Measurements from ENCODE around the gene PLCE1. TPM values are rescaled to one million over a fixed set of nuclear protein-coding genes. Genes with fewer than 3 reads are reported as not detected.
"Not testable (repeated sequence)": the region's sequence is repeated elsewhere in the genome, so short reads cannot be mapped to it uniquely, and the experiment has no call there.

The PLCE1 gene
- total and polyA plus RNA-seq, 2 donors: 0.71 to 1.2 TPM

DNA sequence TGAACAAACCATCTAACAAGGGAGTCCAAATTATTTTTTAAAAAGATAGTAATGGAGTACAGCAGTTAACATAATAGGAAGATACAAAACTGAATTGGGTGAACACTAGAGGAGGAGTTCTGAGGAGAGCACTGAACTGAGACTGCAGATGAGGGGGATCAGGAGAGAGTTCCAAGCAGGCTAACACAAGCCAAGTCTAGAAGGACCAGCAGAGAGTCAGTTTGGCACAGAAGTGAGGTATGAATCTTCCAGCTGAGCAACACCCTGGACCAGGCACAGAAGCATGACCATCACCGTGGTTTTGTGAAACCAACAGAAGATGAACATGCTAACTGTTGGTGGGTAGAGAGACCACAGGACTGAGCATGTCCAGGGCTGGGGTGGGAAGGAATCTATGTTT, 30.8 kb upstream of the PLCE1 start:
- no peak for DNase-seq (ENCODE audit: low read depth in 6 of 9, low spot score in 9 of 9)
- Histone ChIP-seq H3K27me3 (ENCODE audit: control insufficient read depth in 2 of 2, insufficient read depth in 1 of 2, low read length in 1 of 2) (no peaks in the 10 kb centered on the region), H3K9me3 (ENCODE audit: control insufficient read depth in 2 of 2, insufficient read depth in 1 of 2, low read length in 1 of 2) (no peaks in the 10 kb centered on the region), H3K27ac (ENCODE audit: low read depth in 1 of 2, low read length in 1 of 2) (no peak overlapping the region), H3K4me1 (ENCODE audit: control insufficient read depth in 2 of 2, insufficient read depth in 2 of 2, low read length in 2 of 2) (no peaks in the 10 kb centered on the region), H3K36me3 (ENCODE audit: control insufficient read depth in 2 of 2, insufficient read depth in 2 of 2, low read length in 1 of 2) (no peaks in the 10 kb centered on the region), H3K4me3 (ENCODE audit: low read length in 2 of 2) (no peak overlapping the region)
- WGBS: 85% methylated on average over 1 of the region's 1 CpG

DNA sequence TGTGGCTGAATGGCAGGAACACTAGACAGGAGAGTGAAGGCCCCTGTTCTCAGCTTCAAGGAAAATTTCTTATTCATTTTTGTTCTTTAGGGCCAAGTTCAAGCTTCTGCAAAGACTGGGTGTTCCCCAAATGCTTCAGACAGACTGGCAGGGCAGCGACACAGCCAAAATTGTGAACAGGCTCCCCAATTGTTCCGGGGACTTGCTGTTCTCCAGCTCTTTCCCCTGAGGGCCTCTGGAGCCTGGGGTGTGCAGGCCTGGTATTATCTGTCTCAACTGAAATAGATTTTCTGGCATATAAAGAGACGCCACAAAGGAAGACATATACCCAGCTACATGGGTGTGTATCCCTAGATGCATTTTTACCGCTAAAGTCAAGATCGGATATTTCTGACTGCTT, 30.3 kb upstream of the PLCE1 start:
- Histone ChIP-seq H3K4me3 (ENCODE audit: low read length in 2 of 2) (no peak overlapping the region), H3K4me1 (ENCODE audit: control insufficient read depth in 2 of 2, insufficient read depth in 2 of 2, low read length in 2 of 2) (no peaks in the 10 kb centered on the region), H3K27ac (ENCODE audit: low read depth in 1 of 2, low read length in 1 of 2) (no peak overlapping the region), H3K36me3 (ENCODE audit: control insufficient read depth in 2 of 2, insufficient read depth in 2 of 2, low read length in 1 of 2) (no peaks in the 10 kb centered on the region), H3K9me3 (ENCODE audit: control insufficient read depth in 2 of 2, insufficient read depth in 1 of 2, low read length in 1 of 2) (no peaks in the 10 kb centered on the region), H3K27me3 (ENCODE audit: control insufficient read depth in 2 of 2, insufficient read depth in 1 of 2, low read length in 1 of 2) (no peaks in the 10 kb centered on the region)
- 98% methylated on average over 5 of the region's 5 CpGs for WGBS
- DNase-seq (ENCODE audit: low read depth in 6 of 9, low spot score in 9 of 9): no peak

DNA sequence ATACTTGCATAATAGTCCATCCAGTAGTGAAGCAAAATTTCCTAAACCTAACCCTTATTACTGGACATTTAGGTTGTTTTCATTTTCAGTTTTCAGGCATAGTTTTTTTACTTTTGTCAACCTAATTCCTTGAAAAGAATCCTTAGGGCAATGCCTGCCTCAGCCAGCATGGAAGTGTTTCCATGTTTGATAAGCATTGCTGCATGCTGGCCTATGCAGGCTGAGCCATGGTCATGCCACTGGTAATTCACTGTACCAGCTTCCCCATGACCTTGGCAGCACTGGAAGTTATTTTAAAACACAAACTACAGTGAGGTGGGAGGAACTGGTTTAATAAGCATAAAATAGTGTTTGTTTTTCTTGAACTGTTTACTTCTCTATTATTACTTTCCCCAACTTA, 27.8 kb upstream of the PLCE1 start:
- H3K9me3 ChIP-seq (ENCODE audit: control insufficient read depth in 2 of 2, insufficient read depth in 1 of 2, low read length in 1 of 2): no peaks in the 10 kb centered on the region
- no peaks in the 10 kb centered on the region for H3K27me3 ChIP-seq (ENCODE audit: control insufficient read depth in 2 of 2, insufficient read depth in 1 of 2, low read length in 1 of 2)
- no peaks in the 10 kb centered on the region for H3K4me1 ChIP-seq (ENCODE audit: control insufficient read depth in 2 of 2, insufficient read depth in 2 of 2, low read length in 2 of 2)
- no peaks in the 10 kb centered on the region for H3K36me3 ChIP-seq (ENCODE audit: control insufficient read depth in 2 of 2, insufficient read depth in 2 of 2, low read length in 1 of 2)
- H3K27ac ChIP-seq (ENCODE audit: low read depth in 1 of 2, low read length in 1 of 2): no peak overlapping the region
- no peak overlapping the region for H3K4me3 ChIP-seq (ENCODE audit: low read length in 2 of 2)
- DNase-seq (ENCODE audit: low read depth in 6 of 9, low spot score in 9 of 9): no peak

- H3K4me3 ChIP-seq (ENCODE audit: low read length in 2 of 2): no peak overlapping the region
- 96% methylated on average over 2 of the region's 2 CpGs for WGBS
Observed at GRCh38 chr10:93967756-93968155, 26.0 kb upstream of the PLCE1 start.

DNA sequence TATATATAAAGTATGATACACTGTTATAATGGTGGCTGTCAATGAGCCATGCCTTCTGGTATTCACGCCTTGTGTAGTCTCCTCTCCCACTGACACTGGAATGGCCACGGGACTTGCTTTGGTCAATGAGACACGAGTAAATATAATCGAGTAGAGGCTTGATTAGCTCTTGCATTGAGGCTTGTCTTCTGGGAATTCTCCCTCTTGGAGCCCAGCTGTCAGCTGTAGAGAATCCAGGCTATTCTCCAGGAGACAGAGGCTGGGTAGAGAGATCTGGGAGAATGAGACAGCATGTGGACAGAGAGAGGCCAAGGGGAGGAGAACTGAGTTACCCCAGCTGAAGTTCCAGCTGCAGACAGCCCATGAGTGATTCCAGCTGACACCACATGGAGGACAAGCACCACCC, 25.2 kb upstream of the PLCE1 start:
- whole genome bisulfite sequencing: 94% methylated on average over 4 of the region's 4 CpGs
- Histone ChIP-seq H3K4me3 (ENCODE audit: low read length in 2 of 2) (no peak overlapping the region), H3K36me3 (ENCODE audit: control insufficient read depth in 2 of 2, insufficient read depth in 2 of 2, low read length in 1 of 2) (no peaks in the 10 kb centered on the region), H3K27ac (ENCODE audit: low read depth in 1 of 2, low read length in 1 of 2) (no peak overlapping the region), H3K4me1 (ENCODE audit: control insufficient read depth in 2 of 2, insufficient read depth in 2 of 2, low read length in 2 of 2) (no peaks in the 10 kb centered on the region), H3K9me3 (ENCODE audit: control insufficient read depth in 2 of 2, insufficient read depth in 1 of 2, low read length in 1 of 2) (no peaks in the 10 kb centered on the region), H3K27me3 (ENCODE audit: control insufficient read depth in 2 of 2, insufficient read depth in 1 of 2, low read length in 1 of 2) (no peaks in the 10 kb centered on the region)
- DNase-seq (ENCODE audit: low read depth in 6 of 9, low spot score in 9 of 9): no peak

More at GRCh38 chr10:93967756-93968155, 26.0 kb upstream of the PLCE1 start:
- Histone ChIP-seq H3K9me3 (ENCODE audit: control insufficient read depth in 2 of 2, insufficient read depth in 1 of 2, low read length in 1 of 2) (no peaks in the 10 kb centered on the region), H3K36me3 (ENCODE audit: control insufficient read depth in 2 of 2, insufficient read depth in 2 of 2, low read length in 1 of 2) (no peaks in the 10 kb centered on the region), H3K27me3 (ENCODE audit: control insufficient read depth in 2 of 2, insufficient read depth in 1 of 2, low read length in 1 of 2) (no peaks in the 10 kb centered on the region), H3K27ac (ENCODE audit: low read depth in 1 of 2, low read length in 1 of 2) (no peak overlapping the region), H3K4me1 (ENCODE audit: control insufficient read depth in 2 of 2, insufficient read depth in 2 of 2, low read length in 2 of 2) (no peaks in the 10 kb centered on the region)
- no peak for DNase-seq (ENCODE audit: low read depth in 6 of 9, low spot score in 9 of 9)

DNA sequence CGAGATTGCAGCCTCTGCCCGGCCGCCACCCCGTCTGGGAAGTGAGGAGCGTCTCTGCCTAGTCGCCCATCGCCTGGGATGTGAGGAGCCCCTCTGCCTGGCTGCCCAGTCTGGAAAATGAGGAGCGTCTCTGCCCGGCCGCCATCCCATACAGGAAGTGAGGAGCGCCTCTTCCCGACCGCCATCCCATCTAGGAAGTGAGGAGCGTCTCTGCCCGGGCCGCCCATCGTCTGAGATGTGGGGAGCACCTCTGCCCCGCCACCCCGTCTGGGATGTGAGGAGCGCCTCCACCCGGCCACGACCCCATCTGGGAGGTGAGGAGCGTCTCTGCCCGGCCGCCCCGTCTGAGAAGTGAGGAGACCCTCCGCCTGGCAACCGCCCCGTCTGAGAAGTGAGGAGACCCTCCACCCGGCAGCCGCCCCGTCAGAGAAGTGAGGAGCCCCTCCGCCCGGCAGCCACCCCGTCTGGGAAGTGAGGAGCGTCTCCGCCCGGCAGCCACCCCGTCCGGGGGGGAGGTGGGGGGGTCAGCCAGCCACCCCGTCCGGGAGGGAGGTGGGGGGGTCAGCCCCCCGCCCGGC, 23.2 kb upstream of the PLCE1 start:
- DNase-seq (ENCODE audit: low read depth in 6 of 9, low spot score in 9 of 9); H3K4me1 ChIP-seq (ENCODE audit: control insufficient read depth in 2 of 2, insufficient read depth in 2 of 2, low read length in 2 of 2); H3K9me3 ChIP-seq (ENCODE audit: control insufficient read depth in 2 of 2, insufficient read depth in 1 of 2, low read length in 1 of 2); H3K27ac ChIP-seq (ENCODE audit: low read depth in 1 of 2, low read length in 1 of 2); H3K4me3 ChIP-seq (ENCODE audit: low read length in 2 of 2); H3K36me3 ChIP-seq (ENCODE audit: control insufficient read depth in 2 of 2, insufficient read depth in 2 of 2, low read length in 1 of 2); H3K27me3 ChIP-seq (ENCODE audit: control insufficient read depth in 2 of 2, insufficient read depth in 1 of 2, low read length in 1 of 2): not testable (repeated sequence)
- 96% methylated on average over 44 of the region's 44 CpGs for WGBS

DNA sequence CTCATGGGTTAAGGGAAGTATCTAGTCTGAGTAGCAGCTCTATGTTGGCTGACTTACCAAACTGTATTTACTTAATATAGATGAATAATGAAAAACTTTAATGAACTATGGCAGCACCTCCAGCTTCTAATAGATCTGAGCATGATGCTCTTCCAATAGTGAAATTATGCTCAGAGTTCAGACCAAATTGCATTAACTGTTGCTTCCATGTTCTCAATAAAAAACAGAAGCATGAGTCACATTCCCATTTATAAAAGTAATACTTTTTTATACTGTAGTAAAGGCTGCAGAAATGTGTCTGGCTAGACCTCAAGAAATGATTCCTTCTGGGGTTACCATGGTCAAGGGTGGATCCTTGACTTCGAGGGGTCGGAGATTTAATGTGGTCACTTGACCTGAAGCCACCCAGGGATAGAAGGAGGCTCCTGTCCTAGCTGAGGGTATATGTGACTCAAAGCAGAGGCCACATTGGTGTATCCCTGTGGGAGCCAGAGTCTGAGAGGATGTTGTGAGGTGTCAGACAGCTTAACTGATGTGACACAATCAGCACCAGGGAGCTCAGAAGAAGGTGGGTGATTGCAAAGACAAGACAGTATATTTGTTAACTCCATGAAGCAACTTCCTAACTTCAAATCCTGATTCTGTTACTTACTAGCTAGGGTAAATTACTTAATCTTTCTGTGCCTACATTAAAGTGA, 19.8 kb upstream of the PLCE1 start:
- 91% methylated on average over 2 of the region's 2 CpGs for WGBS
- Histone ChIP-seq H3K4me3 (ENCODE audit: low read length in 2 of 2) (no peak overlapping the region), H3K27me3 (ENCODE audit: control insufficient read depth in 2 of 2, insufficient read depth in 1 of 2, low read length in 1 of 2) (no peaks in the 10 kb centered on the region), H3K36me3 (ENCODE audit: control insufficient read depth in 2 of 2, insufficient read depth in 2 of 2, low read length in 1 of 2) (no peaks in the 10 kb centered on the region), H3K9me3 (ENCODE audit: control insufficient read depth in 2 of 2, insufficient read depth in 1 of 2, low read length in 1 of 2) (no peaks in the 10 kb centered on the region), H3K27ac (ENCODE audit: low read depth in 1 of 2, low read length in 1 of 2) (no peak overlapping the region), H3K4me1 (ENCODE audit: control insufficient read depth in 2 of 2, insufficient read depth in 2 of 2, low read length in 2 of 2) (no peaks in the 10 kb centered on the region)
- no peak for DNase-seq (ENCODE audit: low read depth in 6 of 9, low spot score in 9 of 9)

DNA sequence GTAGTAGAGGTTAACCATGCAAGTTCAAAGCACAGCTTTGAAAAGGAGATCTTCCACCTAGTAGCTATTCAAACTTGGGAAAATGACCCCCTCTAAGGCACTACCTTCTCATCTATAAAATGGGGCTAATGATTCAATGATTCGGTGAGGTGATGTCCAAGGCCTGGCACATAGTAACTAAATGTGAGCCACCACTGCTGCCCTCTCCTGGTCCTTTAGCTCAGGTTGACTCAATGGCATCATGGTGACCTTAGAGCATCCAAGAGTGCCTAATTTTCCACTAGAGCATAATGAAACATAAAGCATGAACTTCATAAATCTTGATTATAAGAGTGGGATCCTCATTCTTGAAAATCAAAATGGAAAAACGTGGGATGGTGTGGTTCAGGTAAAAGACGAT, 16.3 kb upstream of the PLCE1 start:
- H3K36me3 ChIP-seq (ENCODE audit: control insufficient read depth in 2 of 2, insufficient read depth in 2 of 2, low read length in 1 of 2): no peaks in the 10 kb centered on the region
- H3K27ac ChIP-seq (ENCODE audit: low read depth in 1 of 2, low read length in 1 of 2): no peak overlapping the region
- H3K4me1 ChIP-seq (ENCODE audit: control insufficient read depth in 2 of 2, insufficient read depth in 2 of 2, low read length in 2 of 2): no peaks in the 10 kb centered on the region
- 77% methylated on average over 3 of the region's 3 CpGs for WGBS
- H3K4me3 ChIP-seq (ENCODE audit: low read length in 2 of 2): no peak overlapping the region
- no peak for DNase-seq (ENCODE audit: low read depth in 6 of 9, low spot score in 9 of 9)
- no peaks in the 10 kb centered on the region for H3K27me3 ChIP-seq (ENCODE audit: control insufficient read depth in 2 of 2, insufficient read depth in 1 of 2, low read length in 1 of 2)
- no peaks in the 10 kb centered on the region for H3K9me3 ChIP-seq (ENCODE audit: control insufficient read depth in 2 of 2, insufficient read depth in 1 of 2, low read length in 1 of 2)

- Histone ChIP-seq H3K27ac (ENCODE audit: low read depth in 1 of 2, low read length in 1 of 2) (no peak overlapping the region), H3K27me3 (ENCODE audit: control insufficient read depth in 2 of 2, insufficient read depth in 1 of 2, low read length in 1 of 2) (peaks cover 0 to 2% of the 10 kb centered on the region in 2 donors), H3K36me3 (ENCODE audit: control insufficient read depth in 2 of 2, insufficient read depth in 2 of 2, low read length in 1 of 2) (no peaks in the 10 kb centered on the region), H3K4me1 (ENCODE audit: control insufficient read depth in 2 of 2, insufficient read depth in 2 of 2, low read length in 2 of 2) (no peaks in the 10 kb centered on the region), H3K4me3 (ENCODE audit: low read length in 2 of 2) (no peak overlapping the region), H3K9me3 (ENCODE audit: control insufficient read depth in 2 of 2, insufficient read depth in 1 of 2, low read length in 1 of 2) (no peaks in the 10 kb centered on the region)
- 94% methylated on average over 3 of the region's 3 CpGs for WGBS
- no peak for DNase-seq (ENCODE audit: low read depth in 6 of 9, low spot score in 9 of 9)
Observed at GRCh38 chr10:93980486-93980885, 13.2 kb upstream of the PLCE1 start.
